GM12874 (cell line): ENCODE data around the gene OSER1.

ENCODE experiments used
- CTCF ChIP-seq: IDR thresholded peaks from 2 replicates; pipeline ENCODE4 v1.5.1; 2011; ENCODE audit warnings: low read depth, mild to moderate bottlenecking, control low read depth, low read length, moderate library complexity; ENCODE audit not compliant: insufficient read depth

OSER1 gene

GRCh38 chr20:44176833-44177534, 33.6 kb downstream of the OSER1 start:
- TF ChIP-seq CTCF, result no peak

DNA sequence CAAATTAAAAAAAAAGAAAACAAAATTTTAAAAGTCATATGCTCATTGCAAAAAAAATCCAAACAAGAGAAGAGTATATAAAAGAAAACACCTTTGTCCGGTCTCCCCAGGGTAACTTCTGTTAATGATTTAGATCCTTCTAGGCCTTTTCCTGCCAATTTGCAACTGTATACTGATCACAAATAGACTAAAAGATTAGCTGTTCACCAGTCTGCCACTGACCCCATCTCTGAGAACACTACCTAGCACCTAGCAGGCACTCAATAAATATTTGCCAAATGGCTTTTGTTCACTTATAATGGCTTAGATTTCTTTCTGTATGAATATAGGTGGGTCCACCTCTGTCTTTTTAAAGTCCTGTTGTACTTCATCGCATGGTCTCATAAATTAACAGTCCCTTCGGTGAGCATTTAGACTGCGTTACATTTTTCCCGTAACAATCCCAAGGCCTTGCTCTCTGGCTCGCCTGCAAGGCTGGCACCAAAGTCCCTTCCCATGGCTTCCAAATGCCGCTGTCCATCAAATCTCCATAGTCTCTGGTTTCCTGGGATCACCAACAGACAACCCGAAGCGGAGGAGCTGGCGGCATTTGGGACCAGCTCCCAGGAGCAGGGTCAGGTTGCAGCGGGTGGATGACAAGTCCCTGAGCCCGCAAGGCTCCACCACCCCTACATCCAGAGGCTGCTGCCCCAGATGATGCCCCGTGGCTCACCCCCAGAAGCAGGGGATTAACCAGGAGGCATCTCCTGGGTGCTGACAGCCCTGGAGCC, 35.4 kb downstream of the OSER1 start:
- no peak for TF ChIP-seq CTCF

DNA sequence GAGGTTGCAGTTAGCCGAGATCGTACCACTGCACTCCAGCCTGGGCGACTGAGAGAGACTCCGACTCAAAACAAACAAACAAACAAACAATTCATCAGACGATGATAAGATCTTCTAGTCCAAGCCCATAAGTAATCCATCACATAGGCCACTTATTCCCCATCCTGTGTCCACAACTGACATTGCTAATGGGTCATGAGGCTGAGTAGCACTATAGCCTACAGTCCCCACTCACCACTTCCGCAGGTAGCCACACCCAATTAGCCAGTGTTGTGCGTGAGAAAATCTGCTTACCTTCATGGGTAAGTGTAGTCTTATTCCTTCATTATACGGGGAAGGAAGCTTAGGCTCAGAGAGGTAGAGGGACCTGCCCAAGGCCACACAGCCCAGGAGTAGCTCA, 36.7 kb downstream of the OSER1 start:
- TF ChIP-seq CTCF, result no peak

DNA sequence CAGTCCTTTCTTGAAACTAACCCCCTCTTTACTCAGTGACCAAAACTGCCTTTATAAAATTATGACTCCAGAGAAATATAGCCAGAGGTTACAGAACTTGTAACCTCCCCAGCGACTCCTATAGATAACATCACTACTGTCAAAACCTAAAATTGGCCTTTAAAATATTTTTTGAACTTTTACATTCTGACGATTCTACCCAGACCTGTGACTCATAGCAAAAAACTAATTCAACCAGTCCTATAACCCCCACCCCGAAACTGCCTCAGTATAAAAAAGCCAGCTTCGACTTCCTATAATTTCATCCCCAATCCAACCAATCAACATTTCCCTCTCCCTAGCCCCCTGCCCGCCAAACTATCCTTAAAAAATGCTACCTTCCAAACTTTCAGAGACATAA, 37.5 kb downstream of the OSER1 start:
- no peak for TF ChIP-seq CTCF

GRCh38 chr20:44172572-44172950, 38.0 kb downstream of the OSER1 start:
- no peak for TF ChIP-seq CTCF

DNA sequence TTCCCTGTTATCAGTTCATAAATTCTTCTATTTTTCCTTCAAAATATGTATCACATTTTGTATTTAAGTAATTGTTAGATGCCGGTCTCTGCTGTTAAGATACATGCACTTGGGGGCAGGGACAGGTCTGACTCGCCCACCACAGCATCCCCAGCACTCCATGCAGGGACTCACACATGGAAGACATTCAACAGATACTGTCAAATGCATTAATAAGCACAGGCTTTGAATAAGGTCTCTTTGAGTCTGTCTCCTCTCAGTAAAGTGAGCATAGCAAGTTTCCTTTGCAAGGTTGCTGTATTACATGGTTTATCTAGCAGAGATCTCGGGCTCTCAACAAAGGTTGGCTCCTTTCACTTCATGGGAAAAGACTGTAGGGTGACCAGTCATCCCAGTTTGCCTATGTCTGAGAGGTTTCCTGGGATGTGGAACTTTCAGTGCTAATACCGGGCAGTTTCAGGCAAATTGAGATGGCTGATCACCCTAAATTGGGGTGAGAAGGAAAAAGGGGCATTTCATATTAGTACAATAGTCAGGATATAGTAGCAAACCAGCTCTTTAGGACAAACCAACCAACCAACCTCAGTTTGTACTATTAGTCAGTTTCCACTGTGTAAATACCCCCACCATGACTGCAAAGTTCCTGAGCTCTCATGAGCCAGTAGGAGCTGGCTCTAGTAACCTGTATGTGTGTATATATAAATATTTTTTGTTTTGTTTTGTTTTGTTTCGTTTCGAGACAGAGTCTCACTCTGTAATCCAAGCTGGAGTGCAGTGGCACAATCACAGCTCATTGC, 38.6 kb downstream of the OSER1 start:
- no peak for TF ChIP-seq CTCF

GRCh38 chr20:44170816-44171410, 39.7 kb downstream of the OSER1 start:
- TF ChIP-seq CTCF, result no peak
